Ishikawa (cell line): ENCODE measurements around the gene MT1F.

ENCODE experiments used
- CEBPB ChIP-seq: IDR thresholded peaks from 2 replicates; pipeline ENCODE4 v1.6.1; 2012
- CREB1 ChIP-seq: IDR thresholded peaks from 2 replicates; pipeline ENCODE4 v1.6.1; 2012; ENCODE audit warnings: low read depth
- EGR1 ChIP-seq: IDR thresholded peaks from 2 replicates; pipeline ENCODE4 v1.6.1; 2012
- EP300 ChIP-seq: IDR thresholded peaks from 2 replicates; pipeline ENCODE4 v1.6.1; 2012; ENCODE audit warnings: borderline replicate concordance
- FOXM1 ChIP-seq: IDR thresholded peaks from 2 replicates; pipeline ENCODE4 v1.6.1; 2012; ENCODE audit warnings: low read depth, borderline replicate concordance
- NFIC ChIP-seq: IDR thresholded peaks from 2 replicates; pipeline ENCODE4 v1.6.1; 2012
- RAD21 ChIP-seq: IDR thresholded peaks from 2 replicates; pipeline ENCODE4 v1.6.1; 2012; ENCODE audit warnings: low read depth
- TAF1 ChIP-seq: IDR thresholded peaks from 2 replicates; pipeline ENCODE4 v1.6.1; 2012; ENCODE audit warnings: low read depth, mild to moderate bottlenecking
- TCF12 ChIP-seq: IDR thresholded peaks from 2 replicates; pipeline ENCODE4 v1.6.1; 2012; ENCODE audit warnings: low read depth
- TEAD4 ChIP-seq: IDR thresholded peaks from 2 replicates; pipeline ENCODE4 v1.6.1; 2012
- YY1 ChIP-seq: IDR thresholded peaks from 2 replicates; pipeline ENCODE4 v1.6.1; 2012; ENCODE audit warnings: low read depth
- ZBTB7A ChIP-seq: IDR thresholded peaks from 2 replicates; pipeline ENCODE4 v1.6.1; 2012; ENCODE audit warnings: low read depth
- TF ChIP-seq, protein P1 (sequence below): IDR thresholded peaks from 2 replicates; pipeline ENCODE4 v1.6.1; 2012
- TF ChIP-seq, protein P2 (sequence below): IDR thresholded peaks from 2 replicates; pipeline ENCODE4 v1.6.1; 2012; ENCODE audit warnings: low read depth, mild to moderate bottlenecking
- TF ChIP-seq, protein P3 (sequence below): IDR thresholded peaks from 2 replicates; pipeline ENCODE4 v1.6.1; 2012

Gene MT1F

DNA sequence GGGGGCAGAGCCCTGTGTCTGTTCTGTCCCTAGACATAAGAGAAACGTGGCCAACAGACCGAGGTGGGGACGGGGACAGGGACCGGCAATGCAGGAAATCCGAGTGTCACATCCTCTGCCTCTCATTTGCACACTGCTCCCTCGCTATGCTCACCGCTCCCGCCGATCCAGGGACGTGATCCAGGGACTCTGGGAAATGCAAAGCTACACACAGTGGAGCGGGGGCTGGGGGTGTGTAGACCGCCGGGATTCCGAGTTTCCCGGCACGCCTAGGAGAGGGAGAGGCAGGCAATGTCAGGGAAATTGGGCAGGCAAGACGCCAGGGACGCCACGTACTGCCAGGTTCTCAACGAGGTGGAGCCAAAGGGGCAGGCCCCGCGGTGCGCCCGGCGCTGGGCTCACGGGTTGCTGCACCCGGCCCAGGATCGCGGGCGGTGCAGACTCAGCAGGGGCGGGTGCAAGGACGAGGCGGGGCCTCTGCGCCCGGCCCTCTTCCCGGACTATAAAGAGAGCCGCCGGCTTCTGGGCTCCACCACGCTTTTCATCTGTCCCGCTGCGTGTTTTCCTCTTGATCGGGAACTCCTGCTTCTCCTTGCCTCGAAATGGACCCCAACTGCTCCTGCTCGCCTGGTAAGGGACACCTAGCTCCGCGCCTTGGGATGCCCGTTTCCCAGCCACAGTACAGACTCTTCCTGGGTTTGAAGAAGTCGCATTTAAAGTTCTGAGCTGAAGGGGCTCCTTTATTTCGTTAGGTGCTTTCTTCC lies 24.4 kb downstream of the MT1F start, which contains the start of gene MT1X:
MT1X (plus strand) TSS at position 532 of the 764 bp plus-strand sequence; CDS start at position 603, 71 bp downstream.
- TF ChIP-seq YY1: 0 out of 2 replicates have a peak, but pooled peaks have one; percentile 22
- peak; percentile 67 for TF ChIP-seq NFIC
- TF ChIP-seq, protein P1, sequence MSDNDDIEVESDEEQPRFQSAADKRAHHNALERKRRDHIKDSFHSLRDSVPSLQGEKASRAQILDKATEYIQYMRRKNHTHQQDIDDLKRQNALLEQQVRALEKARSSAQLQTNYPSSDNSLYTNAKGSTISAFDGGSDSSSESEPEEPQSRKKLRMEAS: peak; percentile 28
- TF ChIP-seq CEBPB: no peak
- peak; percentile 18; the same call in 1 of the 2 replicates for TF ChIP-seq TCF12
- TF ChIP-seq TAF1: peak; percentile 75
- no peak; the same call in 1 of the 2 replicates for TF ChIP-seq EP300

DNA sequence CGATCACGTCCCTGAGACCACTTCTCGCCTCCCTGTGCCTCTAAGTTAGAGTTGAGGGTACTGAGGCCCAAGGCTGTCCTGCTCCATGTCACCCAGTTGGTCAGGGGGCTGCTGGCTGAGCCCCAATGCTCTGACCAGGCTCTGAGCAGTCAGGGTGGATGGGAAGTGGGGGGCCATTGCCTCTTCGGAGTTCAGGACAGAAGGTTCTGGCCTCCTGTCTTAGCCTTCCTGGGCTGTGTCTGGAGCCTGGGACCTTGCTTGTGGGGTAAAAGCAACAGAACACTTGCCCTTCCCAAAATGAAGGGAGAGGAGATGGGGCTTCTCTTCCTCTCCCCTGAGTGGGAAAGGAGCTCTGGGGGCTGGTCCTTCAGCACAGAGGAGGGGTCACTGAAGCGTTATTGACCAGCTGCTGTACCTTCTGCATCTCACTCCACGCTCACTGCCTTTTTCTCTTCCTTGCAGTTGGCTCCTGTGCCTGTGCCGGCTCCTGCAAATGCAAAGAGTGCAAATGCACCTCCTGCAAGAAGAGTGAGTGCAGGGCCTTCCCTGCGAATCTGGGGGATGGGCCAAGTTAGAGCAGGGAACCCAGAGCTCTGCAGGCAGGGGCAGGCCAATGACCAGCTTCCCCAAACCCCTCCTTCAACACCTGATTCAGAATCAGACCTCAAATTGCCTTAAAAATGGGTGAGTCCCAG lies 25.1 kb downstream of the MT1F start:
- no peak for TF ChIP-seq ZBTB7A
- TF ChIP-seq CREB1: no peak
- TF ChIP-seq CEBPB: no peak

DNA sequence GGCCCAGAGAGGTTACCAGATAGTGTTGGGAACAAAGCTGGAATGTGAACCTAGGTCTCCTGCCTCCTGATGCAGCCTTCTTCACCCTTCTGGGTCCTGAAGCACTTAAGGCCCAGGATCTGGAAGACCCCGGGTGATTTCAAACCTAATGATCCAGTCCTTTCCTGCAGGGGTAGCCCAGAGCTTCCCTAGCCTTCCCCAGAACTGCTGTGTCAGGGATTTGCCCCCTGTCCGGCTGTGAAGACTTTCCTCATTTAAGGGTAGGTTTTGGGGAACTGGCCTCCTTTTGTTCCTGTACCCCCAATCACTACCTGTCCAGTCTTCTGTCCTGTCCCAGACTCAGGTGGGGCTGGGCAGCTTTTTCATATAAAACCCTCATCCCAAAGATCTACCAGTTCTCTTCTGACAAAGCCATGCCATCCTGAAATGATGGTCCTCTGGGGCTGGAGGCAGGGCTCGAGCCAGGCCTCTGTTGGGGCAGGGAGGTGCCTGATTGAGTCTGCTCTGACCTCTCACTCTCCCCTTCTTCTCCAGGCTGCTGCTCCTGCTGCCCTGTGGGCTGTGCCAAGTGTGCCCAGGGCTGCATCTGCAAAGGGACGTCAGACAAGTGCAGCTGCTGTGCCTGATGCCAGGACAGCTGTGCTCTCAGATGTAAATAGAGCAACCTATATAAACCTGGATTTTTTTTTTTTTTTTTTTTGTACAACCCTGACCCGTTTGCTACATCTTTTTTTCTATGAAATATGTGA lies 25.8 kb downstream of the MT1F start:
- no peak for TF ChIP-seq EGR1
- TF ChIP-seq RAD21: no peak
- no peak for TF ChIP-seq YY1
- no peak for TF ChIP-seq TCF12
- no peak for TF ChIP-seq ZBTB7A
- TF ChIP-seq FOXM1: no peak
- TF ChIP-seq CREB1: no peak
- no peak for TF ChIP-seq NFIC
- no peak for TF ChIP-seq TEAD4
- TF ChIP-seq, protein P2, sequence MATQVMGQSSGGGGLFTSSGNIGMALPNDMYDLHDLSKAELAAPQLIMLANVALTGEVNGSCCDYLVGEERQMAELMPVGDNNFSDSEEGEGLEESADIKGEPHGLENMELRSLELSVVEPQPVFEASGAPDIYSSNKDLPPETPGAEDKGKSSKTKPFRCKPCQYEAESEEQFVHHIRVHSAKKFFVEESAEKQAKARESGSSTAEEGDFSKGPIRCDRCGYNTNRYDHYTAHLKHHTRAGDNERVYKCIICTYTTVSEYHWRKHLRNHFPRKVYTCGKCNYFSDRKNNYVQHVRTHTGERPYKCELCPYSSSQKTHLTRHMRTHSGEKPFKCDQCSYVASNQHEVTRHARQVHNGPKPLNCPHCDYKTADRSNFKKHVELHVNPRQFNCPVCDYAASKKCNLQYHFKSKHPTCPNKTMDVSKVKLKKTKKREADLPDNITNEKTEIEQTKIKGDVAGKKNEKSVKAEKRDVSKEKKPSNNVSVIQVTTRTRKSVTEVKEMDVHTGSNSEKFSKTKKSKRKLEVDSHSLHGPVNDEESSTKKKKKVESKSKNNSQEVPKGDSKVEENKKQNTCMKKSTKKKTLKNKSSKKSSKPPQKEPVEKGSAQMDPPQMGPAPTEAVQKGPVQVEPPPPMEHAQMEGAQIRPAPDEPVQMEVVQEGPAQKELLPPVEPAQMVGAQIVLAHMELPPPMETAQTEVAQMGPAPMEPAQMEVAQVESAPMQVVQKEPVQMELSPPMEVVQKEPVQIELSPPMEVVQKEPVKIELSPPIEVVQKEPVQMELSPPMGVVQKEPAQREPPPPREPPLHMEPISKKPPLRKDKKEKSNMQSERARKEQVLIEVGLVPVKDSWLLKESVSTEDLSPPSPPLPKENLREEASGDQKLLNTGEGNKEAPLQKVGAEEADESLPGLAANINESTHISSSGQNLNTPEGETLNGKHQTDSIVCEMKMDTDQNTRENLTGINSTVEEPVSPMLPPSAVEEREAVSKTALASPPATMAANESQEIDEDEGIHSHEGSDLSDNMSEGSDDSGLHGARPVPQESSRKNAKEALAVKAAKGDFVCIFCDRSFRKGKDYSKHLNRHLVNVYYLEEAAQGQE: no peak
- TF ChIP-seq, protein P1: no peak
- no peak for TF ChIP-seq EP300
- no peak for TF ChIP-seq TAF1
- TF ChIP-seq, protein P3, sequence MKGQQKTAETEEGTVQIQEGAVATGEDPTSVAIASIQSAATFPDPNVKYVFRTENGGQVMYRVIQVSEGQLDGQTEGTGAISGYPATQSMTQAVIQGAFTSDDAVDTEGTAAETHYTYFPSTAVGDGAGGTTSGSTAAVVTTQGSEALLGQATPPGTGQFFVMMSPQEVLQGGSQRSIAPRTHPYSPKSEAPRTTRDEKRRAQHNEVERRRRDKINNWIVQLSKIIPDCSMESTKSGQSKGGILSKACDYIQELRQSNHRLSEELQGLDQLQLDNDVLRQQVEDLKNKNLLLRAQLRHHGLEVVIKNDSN: no peak
- TF ChIP-seq CEBPB: no peak

DNA sequence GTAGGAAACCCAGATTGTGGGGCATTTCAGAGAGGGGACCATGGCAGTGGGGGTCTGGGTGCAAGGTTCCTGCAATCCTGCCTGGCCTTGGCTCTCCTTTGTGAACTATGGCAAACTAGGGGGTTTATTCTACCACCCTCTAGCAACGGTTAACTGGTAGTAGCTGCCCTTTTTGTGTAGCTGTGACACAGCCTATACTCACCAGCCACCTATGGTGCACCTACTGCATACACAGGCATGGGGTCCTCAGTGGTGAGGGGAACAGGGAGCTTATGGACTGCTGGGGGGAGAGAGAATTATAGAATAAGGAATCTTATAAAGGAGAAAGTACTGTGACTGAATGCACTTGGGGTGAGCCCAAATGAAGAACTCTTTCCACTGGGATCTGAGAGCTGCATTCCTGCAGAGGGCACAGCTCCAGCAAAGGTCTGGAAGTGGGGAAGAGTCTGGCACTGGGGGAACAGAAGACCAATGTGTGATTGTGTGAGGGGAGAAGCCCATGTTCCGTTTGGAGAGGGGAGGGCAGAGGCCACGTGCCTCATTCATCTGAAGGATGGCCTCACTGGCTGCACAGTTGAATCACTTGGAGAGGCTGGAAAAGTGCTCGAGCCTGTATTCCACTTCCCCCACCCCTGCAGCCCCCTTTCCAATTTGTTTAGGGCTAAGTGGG lies 26.6 kb downstream of the MT1F start:
- TF ChIP-seq TAF1 (no peak), ZBTB7A (no peak), YY1 (no peak), CREB1 (no peak), NFIC (no peak), CEBPB (no peak), EP300 (no peak), TCF12 (no peak), TEAD4 (no peak), RAD21 (no peak), EGR1 (no peak), FOXM1 (no peak)
- TF ChIP-seq, protein P3: no peak
- TF ChIP-seq, protein P1: no peak
- TF ChIP-seq, protein P2: no peak
